ENCODE data around the gene LYL1. TPM values are rescaled to one million over a fixed set of nuclear protein-coding genes. Genes with fewer than 3 reads are reported as not detected.

LYL1 gene
- total and polyA plus RNA-seq, 2 donors (not counting 1 experiment from before 2014, with no cell fraction given): 112 to 125 TPM

DNA sequence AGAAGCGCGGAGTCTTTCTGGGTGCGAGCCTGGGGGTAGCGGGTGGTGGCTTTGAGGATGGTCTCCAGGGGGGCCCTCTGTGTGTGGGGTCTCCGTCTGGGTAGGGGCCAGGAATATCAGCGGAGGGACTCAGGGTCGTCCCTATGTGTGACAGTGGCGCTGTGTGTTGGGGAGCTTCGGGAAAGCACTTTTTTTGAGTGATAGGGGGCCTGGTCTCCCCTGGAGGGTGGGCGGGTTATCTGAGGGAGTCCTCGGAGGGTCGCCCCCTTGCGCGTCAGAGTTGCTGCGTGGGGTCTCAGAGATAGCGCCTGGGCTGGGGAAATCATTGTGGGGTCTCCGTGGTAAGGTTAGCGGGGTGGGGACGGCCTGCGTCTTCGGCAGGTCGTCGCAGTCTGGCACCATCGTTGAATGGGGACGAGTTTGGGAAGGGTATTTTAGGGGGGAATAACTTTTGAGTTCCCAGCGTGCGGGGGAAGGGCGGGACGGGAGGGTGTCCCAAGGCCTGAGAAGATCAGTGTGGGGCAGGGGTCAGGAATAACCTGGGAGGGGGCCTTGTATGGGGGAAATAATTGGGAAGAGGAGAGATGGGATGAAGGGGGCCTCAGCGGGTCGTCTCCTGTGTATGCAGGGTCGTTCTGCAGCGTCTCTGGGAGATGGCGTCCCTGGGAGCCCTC, 48.4 kb upstream of the LYL1 start:
- Histone ChIP-seq H3K4me3 (ENCODE audit: control extremely low read depth in 1 of 5, extremely low read depth in 1 of 5, insufficient read depth in 1 of 5, low read depth in 2 of 5, low read length in 4 of 5) (peak overlapping the region; percentile 82 to 100 (median 98)), H3K27ac (ENCODE audit: low read length in 2 of 2) (peak overlapping the region; percentile 87 to 96), H3K9me3 (ENCODE audit: control extremely low read depth in 1 of 3, control insufficient read depth in 2 of 3, insufficient read depth in 1 of 3, low read length in 2 of 3) (no peaks in the 10 kb centered on the region), H2AFZ (ENCODE audit: insufficient read depth, low read depth, low read length, poor library complexity, severe bottlenecking) (peak overlapping the region; percentile 97), H3K4me2 (replicated peaks; ENCODE audit: low read depth, low read length, poor library complexity, severe bottlenecking) (peak overlapping the region; percentile 95), H3K9ac (ENCODE audit: low read length) (peak overlapping the region; percentile 97), H3K4me1 (ENCODE audit: control insufficient read depth in 2 of 2, insufficient read depth in 2 of 2, low read length in 2 of 2) (peaks cover 10 to 38% of the 10 kb centered on the region in 2 donors), H3K27me3 (replicated peaks in 1 of 4; ENCODE audit: control extremely low read depth in 1 of 4, control insufficient read depth in 3 of 4, insufficient read depth in 4 of 4, low read length in 3 of 4) (no peaks in the 10 kb centered on the region), H3K36me3 (replicated peaks in 1 of 2; ENCODE audit: control extremely low read depth in 1 of 2, control insufficient read depth in 1 of 2, extremely low read depth in 1 of 2, insufficient read depth in 2 of 2, low read length in 1 of 2) (peaks cover 0 to 9% of the 10 kb centered on the region in 2 experiments), H4K20me1 (ENCODE audit: control insufficient read depth, insufficient read depth, low read length, poor library complexity, severe bottlenecking) (peaks cover 26% of the 10 kb centered on the region), H3K79me2 (ENCODE audit: control insufficient read depth, insufficient read depth, low read length) (peaks cover 63% of the 10 kb centered on the region)
- H3K27me3 Mint-ChIP-seq: no peaks in the 10 kb centered on the region
- ChIA-PET POLR2A (interaction anchor here (0.5 to 2.8 kb wide), 10 partner anchors 16 to 1468 kb away, joined by 3 to 28 read pairs (median 8); partner anchors contain the start of gene NACC1), CTCF (interaction anchor here (0.5 to 2.5 kb wide), 10 partner anchors 17 to 169 kb away, joined by 3 to 32 read pairs (median 4); no protein-coding TSS in a partner anchor)
- H3K4me3 Mint-ChIP-seq: peak overlapping the region; percentile 92
- H3K4me1 Mint-ChIP-seq: peaks cover 37% of the 10 kb centered on the region
- DNase-seq (no peak), ATAC-seq (ENCODE audit: low read depth) (peak; percentile 0)
- no peaks in the 10 kb centered on the region for H3K9me3 Mint-ChIP-seq (ENCODE audit: insufficient read depth)
- WGBS (ENCODE audit: insufficient coverage): under 1% methylated on average over 34 of the region's 34 CpGs
- TF ChIP-seq, protein P1, sequence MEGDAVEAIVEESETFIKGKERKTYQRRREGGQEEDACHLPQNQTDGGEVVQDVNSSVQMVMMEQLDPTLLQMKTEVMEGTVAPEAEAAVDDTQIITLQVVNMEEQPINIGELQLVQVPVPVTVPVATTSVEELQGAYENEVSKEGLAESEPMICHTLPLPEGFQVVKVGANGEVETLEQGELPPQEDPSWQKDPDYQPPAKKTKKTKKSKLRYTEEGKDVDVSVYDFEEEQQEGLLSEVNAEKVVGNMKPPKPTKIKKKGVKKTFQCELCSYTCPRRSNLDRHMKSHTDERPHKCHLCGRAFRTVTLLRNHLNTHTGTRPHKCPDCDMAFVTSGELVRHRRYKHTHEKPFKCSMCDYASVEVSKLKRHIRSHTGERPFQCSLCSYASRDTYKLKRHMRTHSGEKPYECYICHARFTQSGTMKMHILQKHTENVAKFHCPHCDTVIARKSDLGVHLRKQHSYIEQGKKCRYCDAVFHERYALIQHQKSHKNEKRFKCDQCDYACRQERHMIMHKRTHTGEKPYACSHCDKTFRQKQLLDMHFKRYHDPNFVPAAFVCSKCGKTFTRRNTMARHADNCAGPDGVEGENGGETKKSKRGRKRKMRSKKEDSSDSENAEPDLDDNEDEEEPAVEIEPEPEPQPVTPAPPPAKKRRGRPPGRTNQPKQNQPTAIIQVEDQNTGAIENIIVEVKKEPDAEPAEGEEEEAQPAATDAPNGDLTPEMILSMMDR (IDR thresholded peaks at IDR 0.05): no peak
- no peak for TF ChIP-seq EZH2 (IDR thresholded peaks at IDR 0.05; ENCODE audit: borderline replicate concordance, insufficient read depth, low read depth, low read length, poor library complexity, severe bottlenecking)
- peak overlapping the region; percentile 94 for H3K27ac Mint-ChIP-seq
- intact Hi-C loops (cut with micrococcal nuclease): loop anchor here (1.0 to 5.0 kb wide), 6 partner anchors 16 to 986 kb away; partner anchors contain the start of genes ASF1B and NACC1
